ENCODE measurements around the gene VGF.
"Not testable (repeated sequence)": the region's sequence is repeated elsewhere in the genome, so short reads cannot be mapped to it uniquely, and the experiment has no call there.

The VGF gene

DNA sequence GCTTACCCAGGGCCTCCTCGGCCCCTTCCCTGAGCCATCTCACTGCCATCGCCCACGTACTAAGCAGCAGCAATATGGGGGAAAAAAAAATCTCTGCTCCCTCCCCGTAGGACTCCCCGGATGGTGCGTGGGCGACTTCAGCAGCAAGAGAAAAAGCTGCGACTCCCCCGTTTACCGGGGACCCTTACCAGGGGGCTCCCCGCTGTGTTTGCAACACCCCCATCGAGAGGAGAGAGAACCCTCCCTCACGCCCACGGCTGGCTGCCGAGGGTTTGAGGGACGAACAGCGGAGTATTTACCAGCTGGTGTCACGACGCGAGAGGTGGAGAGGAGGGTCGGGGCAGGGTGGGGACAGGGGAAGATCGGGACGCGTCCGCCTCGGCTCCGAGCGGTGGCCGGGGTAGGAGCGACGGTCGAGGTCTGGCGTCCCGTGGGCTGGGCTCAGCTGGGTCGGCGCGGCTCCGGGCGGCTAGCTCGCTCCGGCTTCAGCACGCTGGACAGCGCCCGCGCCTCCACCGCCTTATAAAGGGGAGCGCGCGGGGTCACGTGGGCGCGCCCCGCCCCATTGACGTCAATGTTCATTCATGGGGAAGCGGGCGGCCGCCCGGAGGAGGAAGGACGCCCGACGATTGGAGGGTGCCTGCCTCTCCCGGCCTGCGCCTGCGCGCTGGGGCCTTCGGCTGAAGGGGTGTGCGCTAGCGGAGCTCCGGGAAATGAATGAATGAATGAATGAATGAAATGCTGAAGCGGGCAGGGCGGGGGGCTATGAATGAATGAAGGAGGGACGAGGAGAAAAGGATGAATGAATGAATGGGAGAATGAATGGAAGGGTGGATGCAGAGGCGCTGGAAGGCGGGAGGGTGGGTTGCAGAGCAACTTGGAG lies at the start of gene VGF:
TSS of gene VGF (minus strand) at position 495 of the 883 bp plus-strand sequence. CDS start 726 bp downstream, outside the sequence.
- DNase-seq, result peak; percentile 94

DNA sequence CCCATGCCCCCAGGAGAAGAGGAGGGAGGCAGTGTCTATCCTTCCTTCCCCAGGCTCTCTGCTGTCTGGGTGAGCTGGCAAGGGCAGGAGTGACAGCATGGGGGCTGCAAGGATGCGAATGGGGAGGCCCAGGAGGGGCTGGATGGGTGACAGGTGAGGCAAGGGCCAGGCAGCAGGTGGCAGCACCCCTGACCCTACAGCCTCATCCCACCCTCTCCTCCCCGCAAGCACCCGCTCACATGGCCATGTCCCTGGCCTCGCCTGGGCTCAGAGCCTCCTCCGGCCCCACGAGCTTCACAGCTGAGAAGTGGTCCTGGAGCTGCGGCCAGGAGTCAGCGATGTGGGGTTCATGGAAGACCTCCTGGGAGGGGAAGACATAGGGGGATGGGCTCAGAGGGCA lies 46.6 kb upstream of the VGF start:
- no peak for DNase-seq

GRCh38 chr7:101211501-101211900 lies 46.1 kb upstream of the VGF start:
- no peak for DNase-seq

- DNase-seq, result no peak
Measured at GRCh38 chr7:101210143-101210542, 44.8 kb upstream of the VGF start.

DNA sequence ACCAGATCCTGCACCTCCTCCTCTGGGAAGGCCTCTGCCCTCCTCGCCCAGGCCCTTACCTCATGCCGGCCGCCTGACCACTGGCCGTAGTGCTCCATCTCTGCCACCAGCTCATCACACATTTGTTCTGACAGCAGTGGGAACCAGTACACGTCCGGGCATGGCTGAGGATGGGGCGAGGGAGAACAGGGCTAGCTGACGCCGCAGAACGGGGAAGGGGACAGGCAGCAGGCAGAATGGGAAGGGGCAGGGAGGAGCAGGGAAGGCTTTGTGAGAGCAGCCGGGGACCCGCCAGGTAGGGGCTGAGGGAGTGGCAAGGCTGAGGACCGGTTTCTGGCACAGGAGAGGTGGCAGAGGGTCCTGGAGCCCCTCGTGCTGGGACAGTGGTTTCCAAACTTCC lies 43.4 kb upstream of the VGF start:
- no peak for DNase-seq

DNA sequence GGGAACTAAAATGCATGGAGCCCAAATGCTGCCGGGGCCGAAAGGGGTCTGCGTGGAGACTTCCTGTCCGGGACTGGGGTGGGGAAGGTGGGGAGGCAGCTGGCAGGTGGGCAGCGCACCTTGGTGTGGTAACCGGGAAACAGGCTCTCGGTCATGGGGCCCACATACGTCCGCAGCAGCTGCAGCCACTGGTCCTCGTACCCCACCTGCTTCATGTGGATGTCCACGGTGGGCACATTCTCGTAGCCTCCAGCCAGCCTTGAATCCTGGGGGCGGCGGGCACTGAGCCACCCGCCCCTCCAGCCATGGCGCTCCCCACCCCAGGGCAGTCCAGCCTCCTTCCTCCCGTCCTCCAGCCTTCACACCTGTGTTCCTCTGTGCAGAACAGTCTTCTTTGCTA lies 42.1 kb upstream of the VGF start:
- no peak for DNase-seq

- DNase-seq, result no peak
Measured at GRCh38 chr7:101206665-101207042, 41.3 kb upstream of the VGF start.

DNA sequence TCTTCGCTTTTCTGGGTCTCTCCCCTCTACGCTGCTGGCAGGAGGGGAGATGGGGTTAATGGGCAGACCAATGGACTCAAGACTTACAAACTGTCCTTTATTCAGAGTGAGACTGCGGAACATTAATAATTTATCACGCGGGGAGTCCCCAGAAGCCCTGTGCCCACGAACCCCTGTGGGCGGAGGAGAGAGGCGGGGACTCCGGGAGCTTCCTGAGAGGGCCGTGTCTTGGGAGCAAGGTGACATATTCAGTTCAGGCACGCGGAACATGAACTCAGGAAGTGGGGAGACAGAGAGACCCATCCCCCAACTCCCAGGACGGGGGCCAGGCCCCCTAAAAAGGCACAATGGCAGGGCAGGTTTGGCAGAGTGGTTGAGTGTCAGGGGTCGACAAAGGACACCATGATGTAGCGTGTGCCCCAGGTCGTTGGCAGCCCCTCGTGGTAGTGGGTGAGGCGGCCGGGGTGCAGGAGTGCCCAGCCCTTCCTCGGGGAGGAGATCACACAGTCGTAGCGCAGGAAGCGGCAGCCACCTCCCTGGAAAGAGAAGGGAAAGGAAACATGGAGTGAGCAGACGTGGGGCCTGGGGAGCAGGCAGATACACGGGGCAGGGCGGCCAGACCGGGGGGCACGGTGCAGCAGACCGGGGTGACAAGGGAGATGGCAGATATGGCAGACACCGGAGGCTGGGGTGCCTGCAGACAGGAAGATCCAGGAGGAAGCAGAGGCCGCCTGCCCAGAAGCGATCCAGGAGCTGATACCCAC lies 40.7 kb upstream of the VGF start:
- no peak for DNase-seq

DNA sequence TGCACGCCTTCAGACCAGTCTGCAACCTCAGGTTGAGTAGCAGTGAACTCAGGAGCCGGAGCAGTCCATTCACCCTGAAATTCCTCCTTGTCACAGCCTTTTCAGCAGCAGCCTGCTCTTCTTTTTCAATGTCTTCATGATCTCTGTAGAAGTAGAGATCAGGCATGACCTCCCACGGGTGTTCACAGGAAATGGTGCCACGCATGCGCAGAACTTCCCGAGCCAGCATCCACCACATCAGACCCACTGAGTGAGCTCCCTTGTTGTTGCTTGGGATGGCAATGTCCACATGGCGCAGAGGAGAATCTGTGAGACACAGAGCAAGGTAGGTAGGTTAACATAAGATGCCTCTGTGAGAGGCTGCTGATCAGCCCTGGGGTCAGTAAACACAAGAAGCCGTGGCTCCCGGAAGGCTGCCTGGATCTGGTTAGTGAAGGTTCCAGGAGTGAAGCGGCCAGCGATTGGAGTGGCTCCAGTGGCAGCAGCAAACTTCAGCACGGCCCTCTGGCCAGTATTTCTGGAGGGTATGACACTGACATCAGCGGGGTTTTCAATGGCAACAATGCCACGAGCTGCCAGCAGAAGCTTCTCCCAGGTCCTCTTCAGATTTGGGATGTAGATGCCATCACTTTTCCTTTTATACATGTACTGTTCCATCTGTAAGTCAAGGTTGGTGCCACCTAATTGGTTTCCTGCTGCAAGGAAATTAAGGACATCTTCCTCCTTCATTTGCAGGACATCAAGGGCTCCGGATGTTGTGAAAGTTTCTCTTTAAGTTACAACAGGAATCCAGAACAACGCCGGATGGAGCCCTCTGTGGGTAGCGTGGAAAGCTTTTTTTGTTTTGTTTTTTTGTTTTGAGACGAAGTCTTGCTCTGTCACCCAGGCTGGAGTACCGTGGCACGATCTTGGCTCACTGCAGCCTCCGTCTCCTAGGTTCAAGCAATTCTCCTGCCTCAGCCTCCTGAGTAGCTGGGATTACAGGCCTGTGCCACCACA lies 38.7 kb upstream of the VGF start:
- DNase-seq, result peak; percentile 27 to 36

DNA sequence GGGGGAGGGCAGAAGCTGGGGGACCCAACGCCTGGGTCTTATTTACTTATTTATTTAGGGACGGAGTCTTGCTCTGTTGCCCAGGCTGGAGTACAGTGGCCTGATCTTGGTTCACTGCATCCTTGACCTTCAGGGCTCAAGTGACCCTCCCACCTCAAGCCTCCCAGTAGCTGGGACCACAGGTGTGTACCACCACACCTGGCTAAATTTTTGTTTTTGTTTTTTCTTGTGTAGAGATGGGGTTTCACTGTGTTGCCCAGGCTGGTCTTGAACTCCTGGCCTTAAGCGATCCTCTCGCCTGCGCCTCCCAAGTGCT lies 37.2 kb upstream of the VGF start:
- DNase-seq, result no peak

GRCh38 chr7:101201695-101202602 lies 36.6 kb upstream of the VGF start:
- DNase-seq, result no peak

DNA sequence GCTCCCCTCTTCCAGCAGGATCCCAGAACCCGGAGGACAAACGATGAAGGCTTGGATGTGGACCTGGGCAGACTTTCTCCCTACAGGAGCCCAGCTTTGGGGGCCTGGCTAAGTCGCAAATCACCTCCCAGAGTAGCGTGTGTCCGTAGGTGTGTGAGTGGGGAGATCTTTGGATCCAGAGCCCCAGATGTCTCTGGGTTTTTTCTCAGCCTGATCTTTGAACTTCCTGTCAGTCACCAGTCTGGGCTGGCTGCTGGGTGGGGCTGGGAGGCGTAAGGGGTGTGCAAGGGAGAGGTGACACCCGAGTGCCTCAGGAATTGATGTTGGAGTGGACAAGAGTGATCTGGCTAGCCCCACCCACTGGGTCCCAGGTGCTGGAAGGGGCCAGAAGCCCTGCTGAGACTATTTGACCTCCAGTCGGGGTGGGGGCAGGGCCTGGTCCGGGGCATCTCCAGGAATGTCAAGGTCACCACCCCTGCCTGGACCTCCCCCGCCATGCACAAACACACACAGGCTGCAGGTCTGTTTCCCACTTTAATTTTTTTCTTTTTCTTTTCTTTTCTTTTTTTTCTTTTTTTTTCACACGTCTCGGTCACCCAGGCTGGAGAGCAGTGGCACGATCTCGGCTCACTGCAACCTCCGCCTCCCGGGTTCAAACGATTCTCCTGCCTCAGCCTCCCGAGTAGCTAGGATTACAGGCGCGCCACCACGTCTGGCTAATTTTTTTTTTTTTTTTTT lies 35.7 kb upstream of the VGF start, which contains the start of gene MOGAT3:
TSS of gene MOGAT3 (minus strand) at position 175 of the 738 bp plus-strand sequence. CDS start 182 bp downstream, outside the sequence.
- no peak for DNase-seq

DNA sequence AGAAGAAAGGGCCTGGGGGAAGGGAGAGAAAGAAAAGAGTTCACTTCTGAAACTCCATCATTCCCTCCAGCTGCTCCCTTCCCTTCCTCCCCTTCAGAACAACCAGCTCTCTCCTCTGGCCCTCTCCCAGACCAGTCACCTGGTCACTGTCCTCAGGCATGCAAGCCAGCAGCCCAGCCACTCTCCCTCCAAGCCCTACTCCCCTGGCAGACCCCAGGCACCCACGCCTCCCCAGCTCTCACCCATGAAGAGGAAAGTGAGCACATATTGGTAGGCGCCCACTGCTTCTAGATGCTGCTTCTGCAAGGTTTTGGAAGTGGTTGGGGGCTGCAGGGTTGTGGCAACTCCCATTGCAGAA lies 35.1 kb upstream of the VGF start:
- DNase-seq, result no peak

- DNase-seq, result not testable (repeated sequence)
Measured at GRCh38 chr7:101199522-101199921, 34.2 kb upstream of the VGF start.

DNA sequence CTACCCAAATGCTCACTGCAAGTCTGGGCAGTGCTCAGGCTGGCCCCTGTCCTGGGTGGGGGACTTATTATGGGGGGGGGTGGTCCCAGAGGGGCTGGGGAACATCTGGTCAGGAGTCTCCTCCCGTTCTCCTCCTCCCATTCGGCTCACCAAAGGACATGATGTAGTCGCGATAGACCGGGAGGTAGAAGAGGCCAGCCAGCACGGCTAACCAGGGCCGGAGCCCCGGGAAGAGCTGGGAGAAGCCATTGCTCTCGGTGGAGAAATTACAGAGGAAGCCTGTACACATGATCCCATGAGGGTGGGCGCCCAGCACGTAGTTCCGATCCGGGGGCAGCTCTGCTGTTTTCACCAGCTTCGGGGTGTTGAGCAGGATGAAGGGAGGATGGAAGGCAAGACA lies 33.1 kb upstream of the VGF start:
- no peak for DNase-seq

DNA sequence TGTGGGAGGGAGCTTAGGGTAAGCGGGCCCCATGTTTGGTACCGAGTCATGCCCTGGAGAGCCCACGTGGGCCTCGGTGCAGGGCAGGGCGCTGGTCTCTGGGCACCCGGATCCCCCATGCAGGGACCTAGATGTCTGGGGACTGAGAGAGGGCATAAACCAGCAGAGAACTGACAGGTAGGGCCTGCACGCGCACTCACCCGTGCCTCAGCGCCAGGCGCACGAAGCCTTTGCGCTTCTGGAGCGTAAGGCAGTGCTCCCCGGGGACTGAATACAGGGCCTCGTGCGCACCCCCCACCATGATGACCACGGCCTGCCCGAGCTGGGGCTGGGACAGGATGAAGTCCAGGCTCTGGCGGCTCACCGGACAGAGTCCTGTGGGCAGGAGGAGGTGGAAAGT lies 32.6 kb upstream of the VGF start:
- DNase-seq, result no peak

DNA sequence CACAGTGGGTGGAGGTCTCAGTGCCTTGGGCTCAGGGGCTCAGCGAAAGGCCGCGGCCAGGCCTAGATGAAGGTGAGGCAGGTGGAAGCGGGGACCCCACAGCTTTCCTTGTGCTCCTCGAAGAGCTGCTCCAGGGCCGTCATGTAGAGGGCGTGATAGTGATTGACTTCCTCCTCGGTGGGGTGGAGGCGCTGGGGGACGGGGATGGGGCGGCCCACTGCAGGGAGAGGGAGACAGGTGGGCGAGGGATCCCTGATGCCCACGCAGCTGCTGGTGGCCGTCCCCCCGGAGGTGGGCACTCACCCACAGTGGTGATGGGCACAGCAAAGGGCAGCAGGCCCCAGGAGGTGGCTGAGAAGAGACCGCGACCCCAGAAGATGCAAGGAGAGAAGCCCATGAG lies 30.5 kb upstream of the VGF start:
- no peak for DNase-seq

- DNase-seq, result no peak
Measured at GRCh38 chr7:101189109-101189508, 23.7 kb upstream of the VGF start.

GRCh38 chr7:101186844-101187428 lies 21.6 kb upstream of the VGF start:
- no peak for DNase-seq

DNA sequence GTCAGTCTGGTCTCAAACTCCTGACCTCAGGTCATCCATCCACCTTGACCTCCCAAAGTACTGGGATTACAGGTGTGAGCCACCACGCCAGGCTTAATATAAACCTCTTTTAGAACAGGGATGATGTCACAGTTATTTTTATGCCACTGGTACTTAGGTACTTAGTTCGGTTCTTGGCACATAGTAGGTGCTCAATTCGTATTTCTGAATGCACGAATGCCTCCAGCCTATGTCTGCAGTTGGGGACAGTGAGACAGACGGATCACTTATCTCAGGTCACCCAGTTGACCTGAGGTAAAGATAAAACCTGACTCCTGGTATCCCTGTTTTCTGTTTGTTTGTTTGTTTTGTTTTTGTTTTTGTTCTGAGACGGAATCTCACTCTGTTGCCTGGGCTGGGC lies 20.8 kb upstream of the VGF start:
- DNase-seq, result no peak
